Tibial nerve (tissue), 4 donors: Measurements from ENCODE around the gene SLC35D1.

ENCODE experiments used
- EP300 ChIP-seq, 2 donors: sonication (generic); formaldehyde crosslinking; IDR thresholded peaks; one replicate each; pipeline ENCODE4 v1.6.1; 2017; ENCODE audit warnings: antibody characterized with exemption in 2 of 2, mild to moderate bottlenecking in 1 of 2
- POLR2A ChIP-seq, 2 donors: fragments of 450-650 bp; IDR thresholded peaks; one replicate each; pipeline ENCODE4 v1.6.1; 2017; ENCODE audit warnings: antibody characterized with exemption in 2 of 2, mild to moderate bottlenecking in 2 of 2, moderate library complexity in 2 of 2
- TF ChIP-seq, protein P1 (sequence below), 5 experiments: fragments of 200-600 bp in 3 of 5; fragments of 450-650 bp in 2 of 5; sonication (generic) in 3 of 5; IDR thresholded peaks; one replicate each; pipeline ENCODE4 v1.5.1; 2016 to 2019; ENCODE audit warnings: antibody characterized with exemption in 5 of 5, mild to moderate bottlenecking in 3 of 5, moderate library complexity in 2 of 5

DNA sequence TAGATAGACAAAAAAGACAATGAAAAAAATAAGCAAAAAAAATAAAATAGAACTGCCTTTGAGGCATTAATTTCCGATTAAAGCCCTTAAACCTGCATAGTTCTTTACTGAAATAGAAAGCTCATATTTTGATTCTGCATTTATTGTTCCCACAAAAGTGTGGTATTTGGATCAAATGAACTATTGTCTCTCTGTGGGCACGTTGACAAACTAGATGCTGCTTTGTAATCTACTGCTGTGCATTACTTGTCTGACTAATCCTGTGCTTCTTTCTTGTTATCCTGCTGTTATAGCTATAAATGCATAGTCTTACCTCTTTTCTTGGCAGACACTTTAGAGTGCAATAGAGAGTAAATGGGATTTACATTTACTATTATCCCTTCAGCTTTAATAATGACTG, 31.4 kb upstream of the SLC35D1 start:
- no peak for TF ChIP-seq POLR2A (IDR thresholded peaks at IDR 0.05)
- TF ChIP-seq, protein P1, sequence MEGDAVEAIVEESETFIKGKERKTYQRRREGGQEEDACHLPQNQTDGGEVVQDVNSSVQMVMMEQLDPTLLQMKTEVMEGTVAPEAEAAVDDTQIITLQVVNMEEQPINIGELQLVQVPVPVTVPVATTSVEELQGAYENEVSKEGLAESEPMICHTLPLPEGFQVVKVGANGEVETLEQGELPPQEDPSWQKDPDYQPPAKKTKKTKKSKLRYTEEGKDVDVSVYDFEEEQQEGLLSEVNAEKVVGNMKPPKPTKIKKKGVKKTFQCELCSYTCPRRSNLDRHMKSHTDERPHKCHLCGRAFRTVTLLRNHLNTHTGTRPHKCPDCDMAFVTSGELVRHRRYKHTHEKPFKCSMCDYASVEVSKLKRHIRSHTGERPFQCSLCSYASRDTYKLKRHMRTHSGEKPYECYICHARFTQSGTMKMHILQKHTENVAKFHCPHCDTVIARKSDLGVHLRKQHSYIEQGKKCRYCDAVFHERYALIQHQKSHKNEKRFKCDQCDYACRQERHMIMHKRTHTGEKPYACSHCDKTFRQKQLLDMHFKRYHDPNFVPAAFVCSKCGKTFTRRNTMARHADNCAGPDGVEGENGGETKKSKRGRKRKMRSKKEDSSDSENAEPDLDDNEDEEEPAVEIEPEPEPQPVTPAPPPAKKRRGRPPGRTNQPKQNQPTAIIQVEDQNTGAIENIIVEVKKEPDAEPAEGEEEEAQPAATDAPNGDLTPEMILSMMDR (IDR thresholded peaks at IDR 0.05): no peak
- no peak for TF ChIP-seq EP300 (IDR thresholded peaks at IDR 0.05)
